H9 (cell line): ENCODE data around the gene EDIL3. TPM values are rescaled to one million over a fixed set of nuclear protein-coding genes. Genes with fewer than 3 reads are reported as not detected.

ENCODE experiments used
- DNase-seq: peaks from one replicate; pipeline ENCODE4 v3.0.0-alpha.2; 2017
- H2AFZ ChIP-seq: one replicate; pipeline ENCODE4 v1.6.1; 2013; ENCODE audit warnings: mild to moderate bottlenecking, low read length, control low read depth, moderate library complexity
- H2AK5ac ChIP-seq: 2 replicates; pipeline ENCODE4 v1.6.1; 2013; ENCODE audit warnings: low read length, control low read depth, mixed read lengths; ENCODE audit not compliant: insufficient read length
- H2BK120ac ChIP-seq: one replicate; pipeline ENCODE4 v1.6.1; 2013; ENCODE audit warnings: low read depth, mild to moderate bottlenecking, low read length, control low read depth, inconsistent platforms; ENCODE audit not compliant: poor library complexity, severe bottlenecking
- H2BK12ac ChIP-seq: 2 replicates; pipeline ENCODE4 v1.6.1; 2013; ENCODE audit warnings: low read length, control low read depth, mixed read lengths, low read depth; ENCODE audit not compliant: insufficient read length
- H2BK15ac ChIP-seq: 2 replicates; pipeline ENCODE4 v1.6.1; 2013; ENCODE audit warnings: low read depth, low read length, control low read depth
- H2BK20ac ChIP-seq: one replicate; pipeline ENCODE4 v1.6.1; 2013; ENCODE audit warnings: low read depth, mild to moderate bottlenecking, low read length, control low read depth, inconsistent platforms; ENCODE audit not compliant: poor library complexity, severe bottlenecking
- H2BK5ac ChIP-seq: 2 replicates; pipeline ENCODE4 v1.6.1; 2013; ENCODE audit warnings: low read length, control low read depth, mixed read lengths; ENCODE audit not compliant: insufficient read length
- H3K14ac ChIP-seq: 2 replicates; pipeline ENCODE4 v1.6.1; 2013; ENCODE audit warnings: low read length, control low read depth; ENCODE audit not compliant: insufficient read depth
- H3K18ac ChIP-seq: 2 replicates; pipeline ENCODE4 v1.6.1; 2013; ENCODE audit warnings: low read depth, mild to moderate bottlenecking, mixed read lengths, low read length, control low read depth; ENCODE audit not compliant: insufficient read length
- H3K23ac ChIP-seq: 2 replicates; pipeline ENCODE4 v1.6.1; 2013; ENCODE audit warnings: low read length, control low read depth, mixed read lengths, low read depth; ENCODE audit not compliant: insufficient read length
- H3K23me2 ChIP-seq: 2 replicates; pipeline ENCODE4 v1.6.1; 2013; ENCODE audit warnings: low read depth, mild to moderate bottlenecking, mixed read lengths, low read length, control low read depth; ENCODE audit not compliant: insufficient read length, poor library complexity, severe bottlenecking
- H3K27ac ChIP-seq: 2 replicates; pipeline ENCODE4 v1.5.1; 2013; ENCODE audit warnings: low read length, control low read depth, mixed read lengths, low read depth; ENCODE audit not compliant: insufficient read length
- H3K27me3 ChIP-seq: 2 replicates; pipeline ENCODE4 v1.6.1; 2013; ENCODE audit warnings: low read length, control low read depth, inconsistent platforms; ENCODE audit not compliant: insufficient read depth
- H3K4ac ChIP-seq: 2 replicates; pipeline ENCODE4 v1.6.1; 2013; ENCODE audit warnings: low read depth, mild to moderate bottlenecking, control low read depth, inconsistent platforms, low read length, moderate library complexity
- H3K4me1 ChIP-seq: 2 replicates; pipeline ENCODE4 v1.6.1; 2013; ENCODE audit warnings: low read length, control low read depth, inconsistent platforms; ENCODE audit not compliant: insufficient read depth
- H3K4me2 ChIP-seq: 2 replicates; pipeline ENCODE4 v1.6.1; 2013; ENCODE audit warnings: low read length, control low read depth, mixed read lengths; ENCODE audit not compliant: insufficient read length, insufficient read depth
- H3K56ac ChIP-seq: 2 replicates; pipeline ENCODE4 v1.6.1; 2013; ENCODE audit warnings: low read depth, mild to moderate bottlenecking, mixed read lengths, low read length, control low read depth; ENCODE audit not compliant: insufficient read length
- H3K79me1 ChIP-seq: 2 replicates; pipeline ENCODE4 v1.6.1; 2013; ENCODE audit warnings: low read depth, mild to moderate bottlenecking, moderate library complexity, low read length, control low read depth, inconsistent platforms; ENCODE audit not compliant: insufficient read depth, poor library complexity, severe bottlenecking
- H3K79me2 ChIP-seq: 2 replicates; pipeline ENCODE4 v1.6.1; 2013; ENCODE audit warnings: low read length, control low read depth, inconsistent platforms; ENCODE audit not compliant: insufficient read depth
- H3K9ac ChIP-seq: 2 replicates; pipeline ENCODE4 v1.6.1; 2013; ENCODE audit warnings: low read length, control low read depth, mixed read lengths; ENCODE audit not compliant: insufficient read length; ENCODE audit errors: extremely low read depth
- H3K9me3 ChIP-seq: one replicate; pipeline ENCODE4 v1.6.1; 2013; ENCODE audit warnings: low read depth, low read length, inconsistent platforms; ENCODE audit not compliant: control insufficient read depth
- H3T11ph ChIP-seq: one replicate; pipeline ENCODE4 v1.6.1; 2013; ENCODE audit warnings: mild to moderate bottlenecking, low read length, control low read depth, inconsistent platforms
- H4K20me1 ChIP-seq: one replicate; pipeline ENCODE4 v1.6.1; 2013; ENCODE audit not compliant: control insufficient read depth, insufficient read length, insufficient read depth
- H4K5ac ChIP-seq: 2 replicates; pipeline ENCODE4 v1.6.1; 2013; ENCODE audit warnings: low read depth, mild to moderate bottlenecking, mixed read lengths, low read length, control low read depth; ENCODE audit not compliant: insufficient read length
- H4K8ac ChIP-seq: replicated peaks from 2 replicates; pipeline ENCODE4 v1.6.1; 2013; ENCODE audit warnings: low read length, control low read depth, mixed read lengths, low read depth; ENCODE audit not compliant: insufficient read length
- H4K91ac ChIP-seq: 2 replicates; pipeline ENCODE4 v1.6.1; 2013; ENCODE audit warnings: low read depth, mild to moderate bottlenecking, moderate library complexity, mixed read lengths, low read length, control low read depth; ENCODE audit not compliant: insufficient read length
- H3K27ac Mint-ChIP-seq, 3 experiments: 2 replicates in 2 of 3; 3 replicates in 1 of 3; pipeline ENCODE4 v1.8.0; 2020 to 2021; ENCODE audit warnings: mixed read lengths in 3 of 3, mild to moderate bottlenecking in 1 of 3, moderate library complexity in 1 of 3
- H3K27me3 Mint-ChIP-seq: 2 replicates; pipeline ENCODE4 v1.8.0; 2021; ENCODE audit warnings: low read depth, mild to moderate bottlenecking, moderate library complexity, mixed read lengths
- H3K36me3 Mint-ChIP-seq, 3 experiments: 2 replicates in 2 of 3; 3 replicates in 1 of 3; pipeline ENCODE4 v1.8.0; 2020 to 2021; ENCODE audit warnings: low read depth in 3 of 3, mixed read lengths in 3 of 3; ENCODE audit not compliant: insufficient read depth in 1 of 3
- H3K4me1 Mint-ChIP-seq, 2 experiments: 2 replicates each; pipeline ENCODE4 v1.8.0; 2020; ENCODE audit warnings: mixed read lengths in 2 of 2
- H3K4me3 Mint-ChIP-seq, 2 experiments: 2 replicates in 1 of 2; 3 replicates in 1 of 2; pipeline ENCODE4 v1.8.0; 2020 to 2021; ENCODE audit warnings: mild to moderate bottlenecking in 2 of 2, mixed read lengths in 2 of 2, moderate library complexity in 1 of 2
- H3K9me3 Mint-ChIP-seq, 2 experiments: 2 replicates in 1 of 2; 3 replicates in 1 of 2; pipeline ENCODE4 v1.8.0; 2020; ENCODE audit warnings: mild to moderate bottlenecking in 2 of 2, mixed read lengths in 2 of 2, moderate library complexity in 1 of 2
- WGBS: extraction: QIAGEN DNeasy Blood & Tissue Kit; methylation state at CpG from one replicate; pipeline ENCODE4 v1.1.7; 2013; ENCODE audit warnings: missing lambda C conversion rate, low lambda C conversion rate, mixed read lengths; ENCODE audit not compliant: insufficient read length; ENCODE audit errors: extremely low coverage; 5-methylcytosine and 5-hydroxymethylcytosine counted together
- total RNA-seq: library from RNA; stranded (reverse); gene quantifications from 2 replicates; pipeline ENCODE4 v1.2.1, GENCODE V29; 2021
- TF ChIP-seq, protein P1 (sequence below): fragments of 200-600 bp; sonication (generic); conservative IDR thresholded peaks from 3 replicates; pipeline ENCODE4 v1.8.0; 2021; ENCODE audit warnings: antibody characterized with exemption, mild to moderate bottlenecking

EDIL3 gene
- total RNA-seq, 1 experiment from 2014 or later: 61.9 TPM

DNA sequence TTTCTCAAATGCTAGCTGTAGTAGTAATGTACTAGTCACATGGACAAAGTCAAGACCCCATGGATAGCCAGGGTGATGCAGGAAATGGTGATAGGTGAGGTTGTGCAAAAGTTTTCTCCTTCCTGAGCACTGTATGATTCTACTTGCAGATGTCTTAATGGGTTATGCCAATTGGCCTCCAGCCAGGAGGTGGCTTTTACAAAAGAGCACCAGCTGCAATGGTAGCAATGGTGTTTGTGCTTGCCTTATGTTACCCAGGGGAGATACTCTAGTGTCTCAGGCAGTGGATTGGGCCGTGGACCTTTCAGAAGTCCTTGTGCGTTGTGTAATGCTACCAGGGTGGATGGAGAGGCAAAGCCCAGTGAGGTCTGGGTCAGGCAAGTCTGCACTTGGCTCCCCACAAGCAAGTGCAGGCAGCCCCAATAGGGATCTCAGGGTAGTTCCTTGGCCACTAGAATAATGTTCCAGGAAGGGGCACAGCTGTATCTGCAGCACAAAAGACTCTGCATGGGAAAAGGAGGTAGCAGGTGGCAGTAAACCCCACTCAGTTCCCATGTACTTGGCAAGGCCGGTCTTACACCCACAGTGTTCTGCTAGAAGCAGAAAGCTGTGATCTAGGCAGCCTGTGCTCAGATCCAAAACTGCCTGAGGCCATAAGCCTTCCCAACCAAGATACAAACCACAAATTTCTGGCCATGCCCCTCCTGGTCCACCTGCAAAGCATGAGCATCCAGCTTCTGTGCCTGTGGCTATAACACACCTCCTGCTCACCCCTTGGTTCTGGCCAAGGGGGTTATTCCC lies 46.4 kb upstream of the EDIL3 start:
- Histone ChIP-seq H3K79me2 (no peaks in the 10 kb centered on the region), H3K23ac (no peak overlapping the region), H2BK5ac (no peak overlapping the region), H3K56ac (no peak overlapping the region), H4K5ac (no peak overlapping the region), H2BK15ac (no peak overlapping the region), H3K27ac (no peak overlapping the region), H3K14ac (no peak overlapping the region), H2AFZ (no peak overlapping the region), H3K9me3 (no peaks in the 10 kb centered on the region), H3K9ac (no peak overlapping the region), H3K23me2 (no peaks in the 10 kb centered on the region), H2BK120ac (no peak overlapping the region), H4K91ac (no peak overlapping the region), H3K79me1 (no peaks in the 10 kb centered on the region), H2BK12ac (no peak overlapping the region), H3K4me1 (no peaks in the 10 kb centered on the region; the same call in 1 of the 2 replicates), H2BK20ac (no peak overlapping the region), H3K4ac (no peak overlapping the region), H3K18ac (no peak overlapping the region), H4K8ac (no peak overlapping the region), H3K27me3 (no peaks in the 10 kb centered on the region), H3T11ph (no peak overlapping the region), H3K4me2 (no peak overlapping the region), H4K20me1 (no peaks in the 10 kb centered on the region), H2AK5ac (no peak overlapping the region)
- WGBS: no CpG with 5 or more reads among the region's 3 CpGs
- TF ChIP-seq, protein P1, sequence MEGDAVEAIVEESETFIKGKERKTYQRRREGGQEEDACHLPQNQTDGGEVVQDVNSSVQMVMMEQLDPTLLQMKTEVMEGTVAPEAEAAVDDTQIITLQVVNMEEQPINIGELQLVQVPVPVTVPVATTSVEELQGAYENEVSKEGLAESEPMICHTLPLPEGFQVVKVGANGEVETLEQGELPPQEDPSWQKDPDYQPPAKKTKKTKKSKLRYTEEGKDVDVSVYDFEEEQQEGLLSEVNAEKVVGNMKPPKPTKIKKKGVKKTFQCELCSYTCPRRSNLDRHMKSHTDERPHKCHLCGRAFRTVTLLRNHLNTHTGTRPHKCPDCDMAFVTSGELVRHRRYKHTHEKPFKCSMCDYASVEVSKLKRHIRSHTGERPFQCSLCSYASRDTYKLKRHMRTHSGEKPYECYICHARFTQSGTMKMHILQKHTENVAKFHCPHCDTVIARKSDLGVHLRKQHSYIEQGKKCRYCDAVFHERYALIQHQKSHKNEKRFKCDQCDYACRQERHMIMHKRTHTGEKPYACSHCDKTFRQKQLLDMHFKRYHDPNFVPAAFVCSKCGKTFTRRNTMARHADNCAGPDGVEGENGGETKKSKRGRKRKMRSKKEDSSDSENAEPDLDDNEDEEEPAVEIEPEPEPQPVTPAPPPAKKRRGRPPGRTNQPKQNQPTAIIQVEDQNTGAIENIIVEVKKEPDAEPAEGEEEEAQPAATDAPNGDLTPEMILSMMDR: no peak
- peaks cover 0 to 9% (median 8%) of the 10 kb centered on the region in 3 experiments; a peak in 3 of 7 replicates for H3K36me3 Mint-ChIP-seq
- peaks cover 7 to 20% of the 10 kb centered on the region in 2 experiments for H3K4me1 Mint-ChIP-seq
- H3K27ac Mint-ChIP-seq: no peak overlapping the region
- no peak overlapping the region for H3K4me3 Mint-ChIP-seq
- no peak for DNase-seq
- H3K9me3 Mint-ChIP-seq: peaks cover 3% of the 10 kb centered on the region in 2 experiments; a peak in 3 of 5 replicates
- no peaks in the 10 kb centered on the region for H3K27me3 Mint-ChIP-seq
